DND-41 (cell line): ENCODE results near the gene ZFYVE28.

ENCODE experiments used
- CTCF ChIP-seq: IDR thresholded peaks from 2 replicates; pipeline ENCODE4 v1.5.1; 2012; ENCODE audit warnings: borderline replicate concordance, low read length, moderate library complexity, mild to moderate bottlenecking; ENCODE audit not compliant: poor library complexity, severe bottlenecking; ENCODE audit errors: extremely low read depth
- EZH2 ChIP-seq: IDR thresholded peaks from 3 replicates; pipeline ENCODE4 v1.6.1; 2012; ENCODE audit warnings: borderline replicate concordance, low read depth, mild to moderate bottlenecking, moderate library complexity, low read length, inconsistent platforms; ENCODE audit not compliant: severe bottlenecking

GRCh38 chr4:2291705-2292645, 126.5 kb downstream of the ZFYVE28 start:
- TF ChIP-seq CTCF: no peak
- no peak for TF ChIP-seq EZH2
